HFF-Myc (cell line): Measurements from ENCODE around the gene PRKG1.

Source experiments
- DNase-seq: peaks from one replicate; pipeline ENCODE4 v3.0.0-alpha.2; 2011; ENCODE audit warnings: low read depth; ENCODE audit errors: extremely low read depth
- H3K4me3 ChIP-seq: replicated peaks from 2 replicates; pipeline ENCODE4 v1.5.1; 2011; ENCODE audit warnings: low read depth, mild to moderate bottlenecking, control low read depth, low read length
- CTCF ChIP-seq: IDR thresholded peaks from 2 replicates; pipeline ENCODE4 v1.5.1; 2012; ENCODE audit warnings: mild to moderate bottlenecking, low read depth, low read length, control low read depth; ENCODE audit errors: missing control alignments

Gene PRKG1

GRCh38 chr10:51507476-51507875, 433.2 kb downstream of the PRKG1 start:
- TF ChIP-seq CTCF, result no peak
- H3K4me3 ChIP-seq, result no peak overlapping the region
- DNase-seq, result no peak

GRCh38 chr10:51508156-51508555, 433.9 kb downstream of the PRKG1 start:
- TF ChIP-seq CTCF, result no peak
- no peak overlapping the region for H3K4me3 ChIP-seq
- no peak for DNase-seq

GRCh38 chr10:51510231-51510630, 435.9 kb downstream of the PRKG1 start:
- no peak overlapping the region for H3K4me3 ChIP-seq
- TF ChIP-seq CTCF, result no peak
- no peak for DNase-seq

GRCh38 chr10:51521605-51522004, 447.3 kb downstream of the PRKG1 start:
- TF ChIP-seq CTCF, result no peak
- no peak overlapping the region for H3K4me3 ChIP-seq
- no peak for DNase-seq

GRCh38 chr10:51522858-51523257, 448.6 kb downstream of the PRKG1 start:
- no peak for DNase-seq
- no peak for TF ChIP-seq CTCF
- H3K4me3 ChIP-seq, result no peak overlapping the region

- no peak for TF ChIP-seq CTCF
- DNase-seq, result no peak
- H3K4me3 ChIP-seq, result no peak overlapping the region
These were observed 449.2 kb downstream of the PRKG1 start for GRCh38 chr10:51523440-51523839.

GRCh38 chr10:51524041-51524440, 449.8 kb downstream of the PRKG1 start:
- H3K4me3 ChIP-seq, result no peak overlapping the region
- DNase-seq, result no peak
- no peak for TF ChIP-seq CTCF
